ENCODE measurements around the gene TTC3.

TTC3 gene

GRCh38 chr21:37117204-37117603, 44.1 kb downstream of the TTC3 start:
- TF ChIP-seq, protein P1, sequence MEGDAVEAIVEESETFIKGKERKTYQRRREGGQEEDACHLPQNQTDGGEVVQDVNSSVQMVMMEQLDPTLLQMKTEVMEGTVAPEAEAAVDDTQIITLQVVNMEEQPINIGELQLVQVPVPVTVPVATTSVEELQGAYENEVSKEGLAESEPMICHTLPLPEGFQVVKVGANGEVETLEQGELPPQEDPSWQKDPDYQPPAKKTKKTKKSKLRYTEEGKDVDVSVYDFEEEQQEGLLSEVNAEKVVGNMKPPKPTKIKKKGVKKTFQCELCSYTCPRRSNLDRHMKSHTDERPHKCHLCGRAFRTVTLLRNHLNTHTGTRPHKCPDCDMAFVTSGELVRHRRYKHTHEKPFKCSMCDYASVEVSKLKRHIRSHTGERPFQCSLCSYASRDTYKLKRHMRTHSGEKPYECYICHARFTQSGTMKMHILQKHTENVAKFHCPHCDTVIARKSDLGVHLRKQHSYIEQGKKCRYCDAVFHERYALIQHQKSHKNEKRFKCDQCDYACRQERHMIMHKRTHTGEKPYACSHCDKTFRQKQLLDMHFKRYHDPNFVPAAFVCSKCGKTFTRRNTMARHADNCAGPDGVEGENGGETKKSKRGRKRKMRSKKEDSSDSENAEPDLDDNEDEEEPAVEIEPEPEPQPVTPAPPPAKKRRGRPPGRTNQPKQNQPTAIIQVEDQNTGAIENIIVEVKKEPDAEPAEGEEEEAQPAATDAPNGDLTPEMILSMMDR (IDR thresholded peaks at IDR 0.05; ENCODE audit: low read depth, low read length) = no peak
- DNase-seq (ENCODE audit: extremely low read depth, low read depth) = no peak

DNA sequence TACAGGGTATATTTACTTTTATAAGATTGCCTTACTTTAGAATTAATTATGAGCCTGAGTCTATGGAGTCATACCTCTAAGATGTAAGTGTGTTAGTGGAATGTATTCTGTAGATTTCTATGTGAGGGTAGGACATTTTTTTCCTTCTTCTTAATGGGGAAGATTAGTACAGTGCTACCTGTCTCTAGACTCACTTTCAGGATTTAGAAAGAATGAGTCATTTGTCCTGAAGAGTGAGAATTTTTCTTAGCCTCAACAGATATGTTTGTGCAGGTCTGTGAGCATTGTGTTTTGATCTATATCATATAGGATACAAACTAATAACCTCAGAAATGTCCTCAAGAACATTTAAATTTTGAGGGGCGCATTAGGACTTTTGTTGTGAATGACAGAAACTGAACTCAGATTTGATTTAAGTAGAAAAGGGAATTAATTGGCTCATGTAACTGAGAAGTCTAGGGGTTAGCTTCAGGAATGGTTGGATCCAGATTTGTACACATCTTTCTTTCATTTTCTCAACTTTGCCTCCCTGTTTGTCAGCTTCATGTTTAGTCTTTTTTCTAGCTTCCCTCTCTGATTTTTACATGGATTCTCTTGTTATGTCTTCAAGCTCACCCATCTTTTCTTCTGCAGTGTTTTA, 45.3 kb downstream of the TTC3 start:
- TF ChIP-seq, protein P1 (IDR thresholded peaks at IDR 0.05; ENCODE audit: low read depth, low read length) = no peak
- no peak for DNase-seq (ENCODE audit: extremely low read depth, low read depth)

GRCh38 chr21:37119421-37120218, 46.6 kb downstream of the TTC3 start:
- no peak for DNase-seq (ENCODE audit: extremely low read depth, low read depth)
- TF ChIP-seq, protein P1 (IDR thresholded peaks at IDR 0.05; ENCODE audit: low read depth, low read length) = no peak

- no peak for DNase-seq (ENCODE audit: extremely low read depth, low read depth)
These were observed 55.0 kb downstream of the TTC3 start for GRCh38 chr21:37128076-37128475.

DNA sequence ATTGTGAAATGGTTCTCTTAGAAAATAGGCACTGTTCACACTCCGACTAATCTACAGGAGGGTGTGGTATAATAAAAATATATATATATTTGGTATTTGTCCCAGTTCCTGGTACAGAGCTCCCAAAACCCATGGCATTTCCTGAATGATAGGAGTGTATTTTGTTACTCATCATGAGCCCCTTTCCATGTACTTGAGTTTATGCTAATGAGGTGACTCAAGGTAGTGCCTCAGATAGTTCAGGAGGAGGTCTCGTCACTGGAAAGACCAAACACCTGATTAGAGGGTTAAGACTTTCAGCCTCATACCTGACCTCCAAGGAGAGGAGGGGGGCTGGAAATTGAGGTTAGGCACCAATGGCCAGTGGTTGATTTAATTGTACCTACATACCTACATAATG, 57.9 kb downstream of the TTC3 start:
- TF ChIP-seq, protein P1 (IDR thresholded peaks at IDR 0.05; ENCODE audit: low read depth, low read length) = no peak
- DNase-seq (ENCODE audit: extremely low read depth, low read depth) = no peak

More at GRCh38 chr21:37128076-37128475, 55.0 kb downstream of the TTC3 start:
- TF ChIP-seq, protein P1 (IDR thresholded peaks at IDR 0.05; ENCODE audit: low read depth, low read length) = no peak

DNA sequence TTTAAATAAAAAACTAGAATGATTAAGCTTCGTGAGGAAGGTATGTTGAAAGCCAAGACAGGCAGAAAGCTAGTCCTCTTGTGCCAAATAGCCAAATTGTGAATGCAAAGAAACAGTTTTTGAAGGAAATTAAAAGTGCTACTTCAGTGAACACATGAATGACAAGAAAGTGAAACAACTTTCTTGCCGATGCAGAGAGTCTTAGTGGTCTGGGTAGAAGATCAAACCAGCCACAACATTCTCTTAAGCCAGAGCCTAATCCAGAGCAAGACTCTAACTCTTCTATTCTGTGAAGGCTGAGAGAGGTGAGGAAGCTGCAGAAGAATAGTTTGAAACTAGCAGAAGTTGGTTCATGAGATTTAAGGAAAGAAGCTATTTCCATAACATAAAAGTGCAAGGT, 63.2 kb downstream of the TTC3 start:
- no peak for DNase-seq (ENCODE audit: extremely low read depth, low read depth)
- TF ChIP-seq, protein P1 (IDR thresholded peaks at IDR 0.05; ENCODE audit: low read depth, low read length) = no peak

DNA sequence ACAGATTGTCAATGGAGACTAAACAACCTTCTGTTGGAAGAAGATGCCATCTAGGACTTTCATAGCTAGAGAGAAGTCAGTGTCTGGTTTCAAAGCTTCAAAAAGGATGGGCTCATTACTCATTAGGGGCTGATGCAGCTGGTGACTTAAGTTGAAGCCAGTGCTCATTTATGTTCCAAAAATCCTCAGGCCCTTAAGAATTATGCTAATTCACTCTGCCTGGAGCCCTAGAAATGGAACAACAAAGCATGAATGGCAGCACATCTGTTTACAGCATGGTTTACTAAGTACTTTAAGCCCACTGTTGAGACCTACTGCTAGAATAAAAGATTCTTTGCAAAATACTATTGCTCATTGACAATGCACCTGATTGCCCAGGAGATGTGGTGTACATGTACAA, 63.7 kb downstream of the TTC3 start:
- no peak for DNase-seq (ENCODE audit: extremely low read depth, low read depth)
- TF ChIP-seq, protein P1 (IDR thresholded peaks at IDR 0.05; ENCODE audit: low read depth, low read length) = no peak

Data from AG09319 (cell line).